ENCODE results near the gene LDB3.
A peak's percentile ranks its signal among the peaks of the same experiment; 100 is the strongest.

Gene LDB3

DNA sequence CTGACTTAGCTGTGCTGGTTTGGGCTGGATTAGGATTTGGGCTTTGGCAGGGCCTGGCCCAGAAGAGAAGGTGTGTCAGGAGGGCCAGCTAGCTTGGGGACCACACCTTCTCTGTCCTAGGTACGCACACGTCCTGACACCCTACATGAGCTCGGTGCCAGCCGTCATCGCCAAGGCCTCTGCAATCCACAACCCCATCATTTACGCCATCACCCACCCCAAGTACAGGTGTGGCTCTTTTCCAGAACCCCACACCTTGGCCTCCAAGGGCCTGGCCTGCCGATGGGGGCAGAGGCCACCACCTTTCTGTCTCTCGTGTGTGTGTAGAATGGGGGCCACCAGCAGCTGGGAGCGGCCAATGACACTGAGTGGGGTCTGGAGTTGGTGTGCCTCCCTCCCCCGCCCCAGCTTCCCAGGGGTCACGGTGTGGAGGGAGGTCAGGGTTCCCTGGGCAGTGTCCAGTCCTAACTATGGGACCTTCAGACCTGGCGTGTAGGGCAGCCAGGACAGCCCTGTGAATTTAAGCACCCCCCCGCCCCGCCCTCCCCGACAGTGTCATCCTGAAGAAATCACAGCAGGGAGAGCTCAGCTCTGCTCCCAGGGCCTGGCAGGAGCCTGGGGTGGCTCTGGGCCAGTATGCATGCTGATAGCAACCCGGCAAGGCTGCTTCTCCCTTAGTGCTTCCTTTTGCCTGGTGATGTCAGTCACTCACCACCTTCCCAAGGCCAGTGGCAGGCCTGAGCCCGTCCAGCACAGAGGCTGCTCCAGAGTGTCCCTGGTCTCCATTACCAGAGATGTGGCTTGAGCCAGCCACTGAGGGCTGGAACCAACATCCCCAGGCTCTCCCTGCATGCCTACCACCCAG lies 6.9 kb upstream of the LDB3 start:
- no peaks in the 10 kb centered on the region for H3K79me2 ChIP-seq (ENCODE audit: control insufficient read depth, insufficient read depth, low read length)
- H4K8ac ChIP-seq (ENCODE audit: low read depth, low read length): no peak overlapping the region
- WGBS (ENCODE audit: extremely low coverage, insufficient coverage, low lambda C conversion rate): no CpG with 5 or more reads among the region's 17 CpGs
- peaks cover 6% of the 10 kb centered on the region for H3K4me1 ChIP-seq (ENCODE audit: control insufficient read depth, low read depth, low read length)
- H3K27ac ChIP-seq (ENCODE audit: low read depth, low read length): no peak overlapping the region
- H3K9ac ChIP-seq (ENCODE audit: low read length): no peak overlapping the region
- H2AK5ac ChIP-seq (ENCODE audit: low read length): no peak overlapping the region
- no peaks in the 10 kb centered on the region for H3K27me3 ChIP-seq (ENCODE audit: insufficient read depth, low read length, poor library complexity)
- no peak overlapping the region for H3K4ac ChIP-seq (ENCODE audit: low read depth, low read length)
- no peak overlapping the region for H2BK120ac ChIP-seq (ENCODE audit: low read depth, low read length)
- H2BK15ac ChIP-seq (replicated peaks; ENCODE audit: low read depth): no peak overlapping the region
- no peak overlapping the region for H3K23ac ChIP-seq (ENCODE audit: low read length)
- H3K36me3 ChIP-seq (ENCODE audit: control insufficient read depth, insufficient read depth, low read length): no peaks in the 10 kb centered on the region
- no peak overlapping the region for H4K5ac ChIP-seq (ENCODE audit: low read length)
- no peak overlapping the region for H3K4me3 ChIP-seq (ENCODE audit: low read length)
- no peak for DNase-seq
- H3K56ac ChIP-seq (ENCODE audit: low read length): no peak overlapping the region
- no peaks in the 10 kb centered on the region for H3K79me1 ChIP-seq (ENCODE audit: low read length)
- no peak overlapping the region for H3K4me2 ChIP-seq (ENCODE audit: low read length)
- no peak overlapping the region for H2BK5ac ChIP-seq (ENCODE audit: low read length)
- no peak overlapping the region for H3K18ac ChIP-seq (ENCODE audit: low read length)

GRCh38 chr10:86662186-86663045 lies 5.9 kb upstream of the LDB3 start:
- Histone ChIP-seq H3K4me2 (ENCODE audit: low read length) (no peak overlapping the region), H3K79me2 (ENCODE audit: control insufficient read depth, insufficient read depth, low read length) (no peaks in the 10 kb centered on the region), H2BK120ac (ENCODE audit: low read depth, low read length) (no peak overlapping the region), H3K4me1 (ENCODE audit: control insufficient read depth, low read depth, low read length) (peaks cover 6% of the 10 kb centered on the region), H3K4ac (ENCODE audit: low read depth, low read length) (no peak overlapping the region), H3K79me1 (ENCODE audit: low read length) (no peaks in the 10 kb centered on the region), H3K9ac (ENCODE audit: low read length) (no peak overlapping the region), H2AK5ac (ENCODE audit: low read length) (no peak overlapping the region), H2BK15ac (replicated peaks; ENCODE audit: low read depth) (no peak overlapping the region), H3K27ac (ENCODE audit: low read depth, low read length) (no peak overlapping the region), H3K36me3 (ENCODE audit: control insufficient read depth, insufficient read depth, low read length) (no peaks in the 10 kb centered on the region), H3K23ac (ENCODE audit: low read length) (no peak overlapping the region), H3K56ac (ENCODE audit: low read length) (peak overlapping the region; percentile 34), H3K27me3 (ENCODE audit: insufficient read depth, low read length, poor library complexity) (no peaks in the 10 kb centered on the region), H3K4me3 (ENCODE audit: low read length) (no peak overlapping the region), H4K5ac (ENCODE audit: low read length) (no peak overlapping the region), H3K18ac (ENCODE audit: low read length) (no peak overlapping the region), H4K8ac (ENCODE audit: low read depth, low read length) (no peak overlapping the region), H2BK5ac (ENCODE audit: low read length) (no peak overlapping the region)
- WGBS (ENCODE audit: extremely low coverage, insufficient coverage, low lambda C conversion rate): no CpG with 5 or more reads among the region's 19 CpGs
- no peak for DNase-seq

- WGBS (ENCODE audit: extremely low coverage, insufficient coverage, low lambda C conversion rate): no CpG with 5 or more reads among the region's 8 CpGs
These were observed 5.3 kb upstream of the LDB3 start for GRCh38 chr10:86663046-86663345.

GRCh38 chr10:86663576-86664339 lies 4.6 kb upstream of the LDB3 start:
- H4K5ac ChIP-seq (ENCODE audit: low read length): no peak overlapping the region
- H3K27me3 ChIP-seq (ENCODE audit: insufficient read depth, low read length, poor library complexity): no peaks in the 10 kb centered on the region
- no peaks in the 10 kb centered on the region for H3K79me1 ChIP-seq (ENCODE audit: low read length)
- no peaks in the 10 kb centered on the region for H3K79me2 ChIP-seq (ENCODE audit: control insufficient read depth, insufficient read depth, low read length)
- no peak overlapping the region for H3K4me3 ChIP-seq (ENCODE audit: low read length)
- no peak for DNase-seq
- no peak overlapping the region for H3K27ac ChIP-seq (ENCODE audit: low read depth, low read length)
- H3K4me2 ChIP-seq (ENCODE audit: low read length): no peak overlapping the region
- H3K4me1 ChIP-seq (ENCODE audit: control insufficient read depth, low read depth, low read length): peaks cover 6% of the 10 kb centered on the region
- no CpG with 5 or more reads among the region's 10 CpGs for WGBS (ENCODE audit: extremely low coverage, insufficient coverage, low lambda C conversion rate)
- H3K23ac ChIP-seq (ENCODE audit: low read length): no peak overlapping the region
- H2AK5ac ChIP-seq (ENCODE audit: low read length): no peak overlapping the region
- no peak overlapping the region for H2BK15ac ChIP-seq (replicated peaks; ENCODE audit: low read depth)
- no peak overlapping the region for H2BK120ac ChIP-seq (ENCODE audit: low read depth, low read length)
- no peaks in the 10 kb centered on the region for H3K36me3 ChIP-seq (ENCODE audit: control insufficient read depth, insufficient read depth, low read length)
- no peak overlapping the region for H3K56ac ChIP-seq (ENCODE audit: low read length)
- no peak overlapping the region for H4K8ac ChIP-seq (ENCODE audit: low read depth, low read length)
- H3K18ac ChIP-seq (ENCODE audit: low read length): no peak overlapping the region
- H2BK5ac ChIP-seq (ENCODE audit: low read length): no peak overlapping the region
- no peak overlapping the region for H3K4ac ChIP-seq (ENCODE audit: low read depth, low read length)
- no peak overlapping the region for H3K9ac ChIP-seq (ENCODE audit: low read length)

More at GRCh38 chr10:86663046-86663345, 5.3 kb upstream of the LDB3 start:
- no peak overlapping the region for H3K4me3 ChIP-seq (ENCODE audit: low read length)
- DNase-seq: peak; percentile 43
- no peak overlapping the region for H3K4ac ChIP-seq (ENCODE audit: low read depth, low read length)
- H3K56ac ChIP-seq (ENCODE audit: low read length): peak overlapping the region; percentile 34
- H3K27ac ChIP-seq (ENCODE audit: low read depth, low read length): no peak overlapping the region
- H3K9ac ChIP-seq (ENCODE audit: low read length): no peak overlapping the region
- H3K79me1 ChIP-seq (ENCODE audit: low read length): no peaks in the 10 kb centered on the region
- no peak overlapping the region for H3K4me2 ChIP-seq (ENCODE audit: low read length)
- peaks cover 6% of the 10 kb centered on the region for H3K4me1 ChIP-seq (ENCODE audit: control insufficient read depth, low read depth, low read length)
- H3K23ac ChIP-seq (ENCODE audit: low read length): no peak overlapping the region
- H2BK15ac ChIP-seq (replicated peaks; ENCODE audit: low read depth): no peak overlapping the region
- H4K5ac ChIP-seq (ENCODE audit: low read length): no peak overlapping the region
- no peak overlapping the region for H2AK5ac ChIP-seq (ENCODE audit: low read length)
- H2BK5ac ChIP-seq (ENCODE audit: low read length): no peak overlapping the region
- H4K8ac ChIP-seq (ENCODE audit: low read depth, low read length): no peak overlapping the region
- H3K18ac ChIP-seq (ENCODE audit: low read length): no peak overlapping the region
- no peak overlapping the region for H2BK120ac ChIP-seq (ENCODE audit: low read depth, low read length)
- no peaks in the 10 kb centered on the region for H3K79me2 ChIP-seq (ENCODE audit: control insufficient read depth, insufficient read depth, low read length)
- no peaks in the 10 kb centered on the region for H3K27me3 ChIP-seq (ENCODE audit: insufficient read depth, low read length, poor library complexity)
- no peaks in the 10 kb centered on the region for H3K36me3 ChIP-seq (ENCODE audit: control insufficient read depth, insufficient read depth, low read length)

DNA sequence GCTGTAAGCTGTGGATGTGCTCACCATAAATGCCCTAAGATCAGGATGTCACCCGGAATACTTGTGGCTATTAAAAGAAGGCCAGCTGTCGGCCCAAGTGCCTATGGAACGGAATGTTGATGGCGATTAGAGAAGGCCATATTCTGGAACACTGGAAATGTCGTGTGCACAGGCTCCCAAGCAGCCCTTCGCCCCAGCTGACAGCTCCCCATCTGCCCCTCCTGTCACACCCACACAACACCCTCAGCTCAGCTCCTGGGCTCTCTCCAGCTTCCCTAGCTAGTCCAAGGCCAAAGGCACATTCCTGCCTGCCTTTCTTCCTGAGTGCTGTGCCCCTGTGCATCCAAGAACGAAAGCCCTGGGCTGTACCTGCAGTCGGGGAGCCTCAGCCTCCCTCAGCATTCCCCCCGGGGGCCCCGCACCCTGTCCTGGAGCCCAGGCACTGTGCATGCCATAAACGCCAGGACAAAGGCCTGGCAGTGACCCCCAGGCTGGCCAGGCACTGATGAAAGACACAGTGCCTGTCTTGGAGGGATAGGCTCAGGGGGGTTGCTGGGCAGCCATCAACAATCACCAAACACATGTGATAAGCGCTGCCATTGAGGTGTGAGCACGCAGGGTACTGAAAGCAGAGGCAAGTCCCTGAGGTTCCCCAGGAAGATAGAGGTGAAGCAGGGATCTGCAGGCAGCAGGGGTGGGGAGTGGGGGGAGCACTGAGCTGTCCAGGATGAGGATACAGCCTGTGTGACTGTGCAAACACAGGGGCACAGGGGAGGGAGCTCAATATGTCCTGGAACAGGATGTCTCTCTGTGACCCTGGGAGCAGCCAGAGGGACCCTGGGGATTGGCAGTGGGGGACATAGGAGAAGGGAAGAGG lies 3.7 kb upstream of the LDB3 start:
- Histone ChIP-seq H3K4me2 (ENCODE audit: low read length) (no peak overlapping the region), H2BK120ac (ENCODE audit: low read depth, low read length) (no peak overlapping the region), H2BK15ac (replicated peaks; ENCODE audit: low read depth) (no peak overlapping the region), H3K56ac (ENCODE audit: low read length) (peak overlapping the region; percentile 74), H4K8ac (ENCODE audit: low read depth, low read length) (no peak overlapping the region), H3K4ac (ENCODE audit: low read depth, low read length) (no peak overlapping the region), H2BK5ac (ENCODE audit: low read length) (peak overlapping the region; percentile 18), H3K4me3 (ENCODE audit: low read length) (no peak overlapping the region), H3K18ac (ENCODE audit: low read length) (no peak overlapping the region), H4K5ac (ENCODE audit: low read length) (no peak overlapping the region), H3K27me3 (ENCODE audit: insufficient read depth, low read length, poor library complexity) (no peaks in the 10 kb centered on the region), H3K27ac (ENCODE audit: low read depth, low read length) (no peak overlapping the region), H3K36me3 (ENCODE audit: control insufficient read depth, insufficient read depth, low read length) (no peaks in the 10 kb centered on the region), H3K4me1 (ENCODE audit: control insufficient read depth, low read depth, low read length) (peaks cover 6% of the 10 kb centered on the region), H3K79me1 (ENCODE audit: low read length) (no peaks in the 10 kb centered on the region), H3K23ac (ENCODE audit: low read length) (no peak overlapping the region), H3K9ac (ENCODE audit: low read length) (no peak overlapping the region), H3K79me2 (ENCODE audit: control insufficient read depth, insufficient read depth, low read length) (no peaks in the 10 kb centered on the region), H2AK5ac (ENCODE audit: low read length) (no peak overlapping the region)
- peak; percentile 86 for DNase-seq
- no CpG with 5 or more reads among the region's 13 CpGs for WGBS (ENCODE audit: extremely low coverage, insufficient coverage, low lambda C conversion rate)
